Omental fat pad (tissue), 4 donors: Measurements from ENCODE around the gene C19orf12. TPM values are rescaled to one million over a fixed set of nuclear protein-coding genes. Genes with fewer than 3 reads are reported as not detected.

ENCODE experiments used
- ATAC-seq: fragments of 150-250 bp; one replicate; pipeline ENCODE4 v1.9.1; 2016; ENCODE audit warnings: mild to moderate bottlenecking, moderate library complexity; ENCODE audit not compliant: low FRiP score
- DNase-seq: peaks from one replicate; pipeline ENCODE4 v3.0.0-alpha.2; 2019; ENCODE audit warnings: low spot score
- CTCF ChIP-seq, 3 donors: fragments of 450-650 bp; IDR thresholded peaks; one replicate each; pipeline ENCODE4 v1.5.1; 2016 to 2017; ENCODE audit warnings: antibody characterized with exemption in 3 of 3, mild to moderate bottlenecking in 3 of 3, moderate library complexity in 2 of 3
- total RNA-seq, 4 donors: library from RNA; depleted of rRNA; stranded (reverse); fragments of >200 nt; gene quantifications; one replicate each; pipeline ENCODE4 v1.1.0, GENCODE V29; 2016

The C19orf12 gene
- total RNA-seq, 4 donors from 2014 or later, result 105 to 260 (median 142) TPM

GRCh38 chr19:29665826-29666577 is 49.1 kb downstream of the C19orf12 start:
- no peak for TF ChIP-seq CTCF (IDR thresholded peaks at IDR 0.05)
- ATAC-seq, result peak; percentile 23
- no peak for DNase-seq

- ATAC-seq, result peak; percentile 81
- no peak for TF ChIP-seq CTCF (IDR thresholded peaks at IDR 0.05)
These were observed 49.7 kb downstream of the C19orf12 start, which contains the start of gene PLEKHF1 for GRCh38 chr19:29665215-29665825. PLEKHF1 (plus strand) TSS chr19:29665461; CDS start chr19:29673840, 8,379 bp downstream.

GRCh38 chr19:29664753-29665214 is 50.3 kb downstream of the C19orf12 start:
- no peak for TF ChIP-seq CTCF (IDR thresholded peaks at IDR 0.05)
- no peak for ATAC-seq
- DNase-seq, result no peak

More at GRCh38 chr19:29665215-29665825, 49.7 kb downstream of the C19orf12 start, which contains the start of gene PLEKHF1:
- DNase-seq, result peak; percentile 67

GRCh38 chr19:29663861-29664752 is 51.0 kb downstream of the C19orf12 start:
- ATAC-seq (no peak), DNase-seq (no peak)
- TF ChIP-seq CTCF (IDR thresholded peaks at IDR 0.05), result no peak

GRCh38 chr19:29662604-29663404 is 52.3 kb downstream of the C19orf12 start:
- peak; percentile 45 for DNase-seq
- TF ChIP-seq CTCF (IDR thresholded peaks at IDR 0.05), result no peak
- peak; percentile 85 for ATAC-seq

- ATAC-seq, result peak; percentile 1
- DNase-seq, result no peak
These were observed 52.8 kb downstream of the C19orf12 start for GRCh38 chr19:29662278-29662603.

More at GRCh38 chr19:29662278-29662603, 52.8 kb downstream of the C19orf12 start:
- TF ChIP-seq CTCF (IDR thresholded peaks at IDR 0.05), result no peak
